Endothelial cell of umbilical vein (primary cell): ENCODE results near the gene ZNF283. TPM values are rescaled to one million over a fixed set of nuclear protein-coding genes. Genes with fewer than 3 reads are reported as not detected.

ENCODE experiments used
- BruUV-seq: library from RNA; stranded (reverse); fragments of 400-500 nt; replicated peaks from 2 replicates; lab custom pipeline; 2021; lab: Mats Ljungman, UMichigan
- CTCF ChIA-PET: fragments of 300-600, 350-600 bp; sonication (Branson Sonifier 250); formaldehyde crosslinking; loops from one replicate; lab custom pipeline; 2021; ENCODE audit warnings: antibody characterized with exemption, inconsistent platforms; lab: Charles Lee
- POLR2A ChIA-PET: fragments of 300-600, 350-600 bp; sonication (Branson Sonifier 250); formaldehyde crosslinking; loops from one replicate; lab custom pipeline; 2021; ENCODE audit warnings: antibody characterized with exemption, inconsistent platforms; lab: Charles Lee
- DNase-seq: peaks from one replicate; pipeline ENCODE4 v3.0.0-alpha.2; 2011; ENCODE audit warnings: low read depth, low spot score
- FAIRE-seq: peaks from 2 replicates; lab custom pipeline; 2011; peaks lifted over from hg19 to GRCh38; lab: Jason Lieb, UNC
- H2AFZ ChIP-seq: 2 replicates; pipeline ENCODE4 v1.6.0; 2012; ENCODE audit warnings: low read depth, low read length, control low read depth, inconsistent platforms
- H3K27ac ChIP-seq: 2 replicates; pipeline ENCODE4 v1.5.1; 2011; ENCODE audit warnings: low read depth, mild to moderate bottlenecking, control low read depth, low read length, moderate library complexity; ENCODE audit not compliant: insufficient read depth
- H3K27me3 ChIP-seq, 2 experiments: 2 replicates each; pipeline versions ENCODE4 v1.6.0 to v1.6.1; 2011; ENCODE audit warnings: low read length in 2 of 2, mixed read lengths in 1 of 2; ENCODE audit not compliant: control insufficient read depth in 2 of 2, insufficient read depth in 2 of 2
- H3K36me3 ChIP-seq, 2 experiments: 2 replicates in 1 of 2; 3 replicates in 1 of 2; pipeline ENCODE4 v1.5.1; 2011; ENCODE audit warnings: low read length in 2 of 2, mild to moderate bottlenecking in 1 of 2, moderate library complexity in 1 of 2; ENCODE audit not compliant: control insufficient read depth in 2 of 2, insufficient read depth in 2 of 2; ENCODE audit errors: extremely low read depth in 1 of 2
- H3K4me1 ChIP-seq: 3 replicates; pipeline ENCODE4 v1.5.1; 2011; ENCODE audit warnings: mild to moderate bottlenecking, low read length; ENCODE audit not compliant: control insufficient read depth, insufficient read depth; ENCODE audit errors: extremely low read depth
- H3K4me2 ChIP-seq: 2 replicates; pipeline ENCODE4 v1.6.1; 2011; ENCODE audit warnings: low read length, control low read depth, mixed read lengths; ENCODE audit not compliant: insufficient read depth
- H3K4me3 ChIP-seq, 3 experiments: fragments of 200-600 bp in 1 of 3; sonication (generic), shearing (Covaris generic) in 1 of 3; replicated peaks in 1 of 3; 2 replicates each; pipeline ENCODE4 v1.5.1; 2011 to 2016; ENCODE audit warnings: control low read depth in 3 of 3, low read length in 3 of 3, mild to moderate bottlenecking in 2 of 3, inconsistent platforms in 1 of 3, low read depth in 1 of 3, moderate library complexity in 1 of 3; ENCODE audit not compliant: insufficient read depth in 1 of 3
- H3K79me2 ChIP-seq: 2 replicates; pipeline ENCODE4 v1.6.0; 2012; ENCODE audit warnings: low read length, inconsistent platforms; ENCODE audit not compliant: control insufficient read depth, insufficient read depth
- H3K9ac ChIP-seq: replicated peaks from 2 replicates; pipeline ENCODE3; 2011; ENCODE audit warnings: low read length, control low read depth; ENCODE audit not compliant: insufficient read depth; ENCODE audit errors: extremely low read depth
- H3K9me1 ChIP-seq: replicated peaks from 3 replicates; pipeline ENCODE4 v1.6.0; 2011; ENCODE audit warnings: mild to moderate bottlenecking, low read length; ENCODE audit not compliant: control insufficient read depth, insufficient read depth; ENCODE audit errors: extremely low read depth
- H3K9me3 ChIP-seq: replicated peaks from 2 replicates; pipeline ENCODE4 v1.5.1; 2012; ENCODE audit warnings: low read length, inconsistent platforms; ENCODE audit not compliant: control insufficient read depth, insufficient read depth
- H4K20me1 ChIP-seq: replicated peaks from 2 replicates; pipeline ENCODE3; 2011; ENCODE audit warnings: mild to moderate bottlenecking, low read length; ENCODE audit not compliant: control insufficient read depth, insufficient read depth; ENCODE audit errors: extremely low read depth
- EZH2 ChIP-seq: IDR thresholded peaks from 2 replicates; pipeline ENCODE4 v1.6.1; 2012; ENCODE audit warnings: borderline replicate concordance, low read depth, mild to moderate bottlenecking, moderate library complexity, low read length, inconsistent platforms; ENCODE audit not compliant: severe bottlenecking
- FOS ChIP-seq: IDR thresholded peaks from 2 replicates; pipeline ENCODE4 v1.6.1; 2011; ENCODE audit warnings: mild to moderate bottlenecking, low read length, moderate library complexity, borderline replicate concordance; ENCODE audit not compliant: insufficient read depth
- GATA2 ChIP-seq: IDR thresholded peaks from 2 replicates; pipeline ENCODE4 v1.7.0; 2011; ENCODE audit warnings: low read depth, mild to moderate bottlenecking, moderate library complexity, mixed read lengths, low read length; ENCODE audit not compliant: insufficient read length, insufficient read depth
- JUN ChIP-seq: IDR thresholded peaks from 2 replicates; pipeline ENCODE4 v1.6.1; 2011; ENCODE audit warnings: borderline replicate concordance, low read depth; ENCODE audit not compliant: insufficient read length, insufficient read depth
- MYC ChIP-seq: IDR thresholded peaks from one replicate; pipeline ENCODE4 v1.6.1; 2011; ENCODE audit warnings: mild to moderate bottlenecking, low read depth, low read length
- POLR2A ChIP-seq: IDR thresholded peaks from 2 replicates; pipeline ENCODE4 v1.6.1; 2012; ENCODE audit warnings: low read depth, mild to moderate bottlenecking, control low read depth, low read length
- POLR2AphosphoS5 ChIP-seq: IDR thresholded peaks from 2 replicates; pipeline ENCODE4 v1.6.1; 2012; ENCODE audit warnings: low read depth, mild to moderate bottlenecking, control low read depth, low read length, moderate library complexity; ENCODE audit not compliant: insufficient read depth
- dilution Hi-C: fragments of 300-500 bp; cut with MboI; formaldehyde crosslinking; loops from one replicate; pipeline ENCODE4 v1.15.0; 2019; ENCODE audit warnings: low sequenced_read_pairs; ENCODE audit not compliant: extremely low pct_ligation_motif_present
- intact Hi-C: fragments of 100-400 bp; cut with micrococcal nuclease; formaldehyde crosslinking; loops from one replicate; pipeline ENCODE4 v1.10.0; 2022
- polyA plus RNA-seq, 4 experiments: library from polyadenylated mRNA; depleted of rRNA in 3 of 4; stranded (reverse) in 3 of 4; unstranded in 1 of 4; fragments of >200 nt; gene quantifications; 2 replicates each; pipeline versions ENCODE4 v1.2.1 to v1.2.3, GENCODE V29; 2011 to 2012; ENCODE audit warnings: missing spikeins in 1 of 4
- total RNA-seq: library from RNA; stranded (reverse); gene quantifications from 2 replicates; pipeline ENCODE4 v1.2.3, GENCODE V29; 2021
- TF ChIP-seq, protein P1 (sequence below), 2 donors: IDR thresholded peaks; 1 replicate in 1 of 2; 2 replicates in 1 of 2; pipeline ENCODE4 v1.5.1; 2011; ENCODE audit warnings: low read length in 2 of 2, mild to moderate bottlenecking in 2 of 2, moderate library complexity in 2 of 2, control low read depth in 1 of 2, inconsistent platforms in 1 of 2, low read depth in 1 of 2; ENCODE audit not compliant: insufficient read depth in 1 of 2; ENCODE audit errors: extremely low read depth in 1 of 2
- TF ChIP-seq, protein P2 (sequence below): IDR thresholded peaks from 2 replicates; pipeline ENCODE4 v1.6.1; 2011; ENCODE audit not compliant: insufficient read depth, insufficient read length

The ZNF283 gene
- total and polyA plus RNA-seq, 2 donors (not counting 3 experiments of a cell fraction or from before 2014, with no cell fraction given): 1.9 to 10.7 TPM

- BruUV-seq: no TSS peak
- Histone ChIP-seq H3K4me3 (no peak overlapping the region), H3K4me2 (no peak overlapping the region), H3K79me2 (no peaks in the 10 kb centered on the region), H3K4me1 (peaks cover 25% of the 10 kb centered on the region), H3K9ac (no peak overlapping the region), H3K9me3 (no peaks in the 10 kb centered on the region), H3K27ac (no peak overlapping the region), H3K9me1 (no peaks in the 10 kb centered on the region), H2AFZ (no peak overlapping the region), H3K36me3 (no peaks in the 10 kb centered on the region), H3K27me3 (no peaks in the 10 kb centered on the region), H4K20me1 (no peaks in the 10 kb centered on the region)
- TF ChIP-seq, protein P1, sequence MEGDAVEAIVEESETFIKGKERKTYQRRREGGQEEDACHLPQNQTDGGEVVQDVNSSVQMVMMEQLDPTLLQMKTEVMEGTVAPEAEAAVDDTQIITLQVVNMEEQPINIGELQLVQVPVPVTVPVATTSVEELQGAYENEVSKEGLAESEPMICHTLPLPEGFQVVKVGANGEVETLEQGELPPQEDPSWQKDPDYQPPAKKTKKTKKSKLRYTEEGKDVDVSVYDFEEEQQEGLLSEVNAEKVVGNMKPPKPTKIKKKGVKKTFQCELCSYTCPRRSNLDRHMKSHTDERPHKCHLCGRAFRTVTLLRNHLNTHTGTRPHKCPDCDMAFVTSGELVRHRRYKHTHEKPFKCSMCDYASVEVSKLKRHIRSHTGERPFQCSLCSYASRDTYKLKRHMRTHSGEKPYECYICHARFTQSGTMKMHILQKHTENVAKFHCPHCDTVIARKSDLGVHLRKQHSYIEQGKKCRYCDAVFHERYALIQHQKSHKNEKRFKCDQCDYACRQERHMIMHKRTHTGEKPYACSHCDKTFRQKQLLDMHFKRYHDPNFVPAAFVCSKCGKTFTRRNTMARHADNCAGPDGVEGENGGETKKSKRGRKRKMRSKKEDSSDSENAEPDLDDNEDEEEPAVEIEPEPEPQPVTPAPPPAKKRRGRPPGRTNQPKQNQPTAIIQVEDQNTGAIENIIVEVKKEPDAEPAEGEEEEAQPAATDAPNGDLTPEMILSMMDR (IDR thresholded peaks at IDR 0.05; ENCODE audit: extremely low read depth in 1 of 2, insufficient read depth in 1 of 2, low read depth in 1 of 2, low read length in 2 of 2): no peak
- no peak for TF ChIP-seq POLR2A
- TF ChIP-seq MYC: no peak
- no peak for TF ChIP-seq EZH2
- no peak for TF ChIP-seq GATA2
- TF ChIP-seq POLR2AphosphoS5: no peak
- no peak for TF ChIP-seq JUN
- TF ChIP-seq FOS: no peak
- TF ChIP-seq, protein P2, sequence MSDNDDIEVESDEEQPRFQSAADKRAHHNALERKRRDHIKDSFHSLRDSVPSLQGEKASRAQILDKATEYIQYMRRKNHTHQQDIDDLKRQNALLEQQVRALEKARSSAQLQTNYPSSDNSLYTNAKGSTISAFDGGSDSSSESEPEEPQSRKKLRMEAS: no peak
- CTCF ChIA-PET: interaction anchor here (0.7 to 6.8 kb wide), 4 partner anchors 12 to 109 kb away, joined by 3 to 114 read pairs (median 12); partner anchors contain the start of gene PLAUR
- intact Hi-C loops (no loop called here), dilution Hi-C loops (no loop called here)
- no peak for DNase-seq
- POLR2A ChIA-PET: no interaction called here
- no peak for FAIRE-seq
These were observed 48.5 kb upstream of the ZNF283 start for GRCh38 chr19:43778651-43779050.
